SU-DHL-6 (cell line): ENCODE results near the gene SPATS1.

ENCODE experiments used
- H2AFZ ChIP-seq: fragments of 200-600 bp; sonication (generic); 2 replicates; pipeline ENCODE4 v1.6.1; 2014; ENCODE audit warnings: low read depth, mild to moderate bottlenecking, moderate library complexity, mixed read lengths, antibody characterized with exemption, low read length; ENCODE audit not compliant: severe bottlenecking
- H3F3A ChIP-seq: fragments of 200-600 bp; shearing (Covaris generic); 2 replicates; pipeline ENCODE4 v1.6.0; 2016; ENCODE audit warnings: antibody characterized with exemption, mild to moderate bottlenecking; ENCODE audit not compliant: insufficient read depth
- H3K27ac ChIP-seq: fragments of 200-600 bp; sonication (generic); 2 replicates; pipeline ENCODE4 v1.5.1; 2016; ENCODE audit warnings: low read depth, mild to moderate bottlenecking, low read length, moderate library complexity, mixed read lengths
- H3K27me3 ChIP-seq: fragments of 200-600 bp; sonication (generic), shearing (Covaris generic); 2 replicates; pipeline ENCODE4 v1.6.0; 2014; ENCODE audit warnings: mild to moderate bottlenecking, low read length
- H3K36me3 ChIP-seq: fragments of 200-600 bp; sonication (generic); 2 replicates; pipeline ENCODE4 v1.6.1; 2014; ENCODE audit warnings: mild to moderate bottlenecking, low read length, mixed read lengths
- H3K4me2 ChIP-seq: fragments of 300-600, 200-600 bp; shearing (Covaris generic), sonication (generic); 2 replicates; pipeline ENCODE4 v1.6.0; 2014; ENCODE audit warnings: low read length, low read depth, mild to moderate bottlenecking; ENCODE audit not compliant: poor library complexity, severe bottlenecking
- H3K4me3 ChIP-seq: fragments of 200-600 bp; sonication (generic); 2 replicates; pipeline ENCODE4 v1.5.1; 2014; ENCODE audit warnings: antibody characterized with exemption, low read length, mild to moderate bottlenecking, mixed read lengths; ENCODE audit not compliant: insufficient read depth, poor library complexity, severe bottlenecking
- H3K79me2 ChIP-seq: fragments of 200-600 bp; sonication (generic); 2 replicates; pipeline ENCODE4 v1.6.1; 2014; ENCODE audit warnings: mild to moderate bottlenecking, low read length, moderate library complexity; ENCODE audit not compliant: insufficient read depth
- H3K9ac ChIP-seq: fragments of 200-600 bp; sonication (generic); 2 replicates; pipeline ENCODE4 v1.7.0; 2014; ENCODE audit warnings: mild to moderate bottlenecking, low read length
- H3K9me2 ChIP-seq: fragments of 200-600 bp; sonication (generic); replicated peaks from 2 replicates; pipeline ENCODE4 v1.6.1; 2014; ENCODE audit warnings: low read length; ENCODE audit not compliant: insufficient read depth
- H3K9me3 ChIP-seq: fragments of 200-600 bp; sonication (generic); 2 replicates; pipeline ENCODE4 v1.6.1; 2014; ENCODE audit warnings: low read length, mixed read lengths; ENCODE audit not compliant: insufficient read depth
- H4K20me1 ChIP-seq: fragments of 200-600 bp; sonication (generic); 2 replicates; pipeline ENCODE4 v1.6.1; 2014; ENCODE audit warnings: low read depth, mild to moderate bottlenecking, antibody characterized with exemption, low read length, moderate library complexity, mixed read lengths
- EZH2phosphoT487 ChIP-seq: fragments of 200-600 bp; sonication (generic), shearing (Covaris generic); conservative IDR thresholded peaks from 2 replicates; pipeline ENCODE4 v1.6.1; 2018; ENCODE audit warnings: mild to moderate bottlenecking, antibody characterized with exemption, low read length, moderate library complexity, mixed read lengths
- TF ChIP-seq, protein P1 (sequence below): fragments of 200-600 bp; sonication (generic); IDR thresholded peaks from one replicate; pipeline ENCODE4 v1.5.1; 2017; ENCODE audit warnings: antibody characterized with exemption, mild to moderate bottlenecking, low read length, moderate library complexity; ENCODE audit not compliant: insufficient read depth, poor library complexity, severe bottlenecking

Gene SPATS1

GRCh38 chr6:44377484-44377883, 35.0 kb downstream of the SPATS1 start:
- H3K9me2 ChIP-seq, result no peaks in the 10 kb centered on the region
- H4K20me1 ChIP-seq, result no peaks in the 10 kb centered on the region
- H3K27me3 ChIP-seq, result no peaks in the 10 kb centered on the region
- no peak overlapping the region for H3K27ac ChIP-seq
- H3K4me2 ChIP-seq, result no peak overlapping the region
- H2AFZ ChIP-seq, result no peak overlapping the region
- no peaks in the 10 kb centered on the region for H3K79me2 ChIP-seq
- H3K9ac ChIP-seq, result no peak overlapping the region
- TF ChIP-seq EZH2phosphoT487, result no peak
- TF ChIP-seq, protein P1, sequence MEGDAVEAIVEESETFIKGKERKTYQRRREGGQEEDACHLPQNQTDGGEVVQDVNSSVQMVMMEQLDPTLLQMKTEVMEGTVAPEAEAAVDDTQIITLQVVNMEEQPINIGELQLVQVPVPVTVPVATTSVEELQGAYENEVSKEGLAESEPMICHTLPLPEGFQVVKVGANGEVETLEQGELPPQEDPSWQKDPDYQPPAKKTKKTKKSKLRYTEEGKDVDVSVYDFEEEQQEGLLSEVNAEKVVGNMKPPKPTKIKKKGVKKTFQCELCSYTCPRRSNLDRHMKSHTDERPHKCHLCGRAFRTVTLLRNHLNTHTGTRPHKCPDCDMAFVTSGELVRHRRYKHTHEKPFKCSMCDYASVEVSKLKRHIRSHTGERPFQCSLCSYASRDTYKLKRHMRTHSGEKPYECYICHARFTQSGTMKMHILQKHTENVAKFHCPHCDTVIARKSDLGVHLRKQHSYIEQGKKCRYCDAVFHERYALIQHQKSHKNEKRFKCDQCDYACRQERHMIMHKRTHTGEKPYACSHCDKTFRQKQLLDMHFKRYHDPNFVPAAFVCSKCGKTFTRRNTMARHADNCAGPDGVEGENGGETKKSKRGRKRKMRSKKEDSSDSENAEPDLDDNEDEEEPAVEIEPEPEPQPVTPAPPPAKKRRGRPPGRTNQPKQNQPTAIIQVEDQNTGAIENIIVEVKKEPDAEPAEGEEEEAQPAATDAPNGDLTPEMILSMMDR, result no peak
- no peak overlapping the region for H3K4me3 ChIP-seq
- no peaks in the 10 kb centered on the region for H3K9me3 ChIP-seq
- no peaks in the 10 kb centered on the region for H3K36me3 ChIP-seq
- no peaks in the 10 kb centered on the region for H3F3A ChIP-seq

- no peak overlapping the region for H3K4me2 ChIP-seq
- H3K4me3 ChIP-seq, result no peak overlapping the region
- H3K36me3 ChIP-seq, result no peaks in the 10 kb centered on the region
- H4K20me1 ChIP-seq, result no peaks in the 10 kb centered on the region
- H3K27me3 ChIP-seq, result no peaks in the 10 kb centered on the region
- no peaks in the 10 kb centered on the region for H3K9me3 ChIP-seq
- TF ChIP-seq EZH2phosphoT487, result no peak
- TF ChIP-seq, protein P1, result no peak
- no peak overlapping the region for H3K27ac ChIP-seq
- no peak overlapping the region for H2AFZ ChIP-seq
- H3K9me2 ChIP-seq, result no peaks in the 10 kb centered on the region
- H3F3A ChIP-seq, result no peaks in the 10 kb centered on the region
- no peak overlapping the region for H3K9ac ChIP-seq
- H3K79me2 ChIP-seq, result no peaks in the 10 kb centered on the region
Observed at GRCh38 chr6:44377971-44378370, 35.5 kb downstream of the SPATS1 start.

DNA sequence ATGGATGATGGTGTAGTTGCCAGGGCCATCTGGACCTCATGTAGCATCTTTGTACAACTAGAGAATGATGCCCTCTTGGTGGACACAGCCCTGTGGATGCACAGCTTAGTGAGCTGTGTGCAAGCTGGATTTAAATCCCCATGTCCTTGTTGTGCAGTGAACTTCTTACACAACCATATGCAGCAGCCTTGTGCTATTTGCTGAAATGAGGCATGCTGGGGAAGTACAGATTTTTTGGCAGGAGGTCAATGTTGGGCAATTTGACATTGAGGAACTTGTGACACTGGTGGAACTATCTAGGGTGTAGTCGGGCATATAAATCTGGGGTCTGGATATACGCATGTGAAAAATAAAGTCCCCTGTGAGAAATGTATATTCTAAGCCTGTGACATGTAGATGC, 39.3 kb downstream of the SPATS1 start:
- Histone ChIP-seq H3K4me2 (no peak overlapping the region), H3F3A (peaks cover 2% of the 10 kb centered on the region; the same call in 1 of the 2 replicates), H3K27ac (no peak overlapping the region)

More for the DNA sequence above, 39.3 kb downstream of the SPATS1 start:
- Histone ChIP-seq H3K79me2 (no peaks in the 10 kb centered on the region), H3K9me3 (no peaks in the 10 kb centered on the region), H3K9ac (no peak overlapping the region), H3K27me3 (no peaks in the 10 kb centered on the region), H4K20me1 (no peaks in the 10 kb centered on the region), H3K9me2 (no peaks in the 10 kb centered on the region), H3K4me3 (no peak overlapping the region), H2AFZ (no peak overlapping the region), H3K36me3 (no peaks in the 10 kb centered on the region)
- TF ChIP-seq, protein P1, result no peak
- no peak for TF ChIP-seq EZH2phosphoT487
